ENCODE results near the gene POLR3C. TPM values are rescaled to one million over a fixed set of nuclear protein-coding genes. Genes with fewer than 3 reads are reported as not detected.
"Not testable (repeated sequence)": the region's sequence is repeated elsewhere in the genome, so short reads cannot be mapped to it uniquely, and the experiment has no call there.

Gene POLR3C
- total RNA-seq, 1 experiment from 2014 or later, result 56.2 TPM

GRCh38 chr1:145804235-145805045 is 19.6 kb upstream of the POLR3C start:
- H3K4me1 ChIP-seq (replicated peaks), result peaks cover 36% of the 10 kb centered on the region
- H3K27ac ChIP-seq, result peak overlapping the region; percentile 35
- no peaks in the 10 kb centered on the region for H3K9me3 ChIP-seq (replicated peaks)
- no peak overlapping the region for H3K4me3 ChIP-seq
- H3K36me3 ChIP-seq, result no peaks in the 10 kb centered on the region; the same call in 1 of the 2 replicates
- no peak for DNase-seq (ENCODE audit: low read depth in 1 of 2, low spot score in 2 of 2)
- no peaks in the 10 kb centered on the region for H3K27me3 ChIP-seq (replicated peaks)

- Histone ChIP-seq H3K4me3 (no peak overlapping the region), H3K36me3 (no peaks in the 10 kb centered on the region), H3K27me3 (replicated peaks) (no peaks in the 10 kb centered on the region), H3K27ac (no peak overlapping the region), H3K9me3 (replicated peaks) (no peaks in the 10 kb centered on the region), H3K4me1 (replicated peaks) (peaks cover 36% of the 10 kb centered on the region)
- no peak for DNase-seq (ENCODE audit: low read depth in 1 of 2, low spot score in 2 of 2)
These were observed 18.9 kb upstream of the POLR3C start for GRCh38 chr1:145805057-145805456.

- H3K27ac ChIP-seq, result no peak overlapping the region
- H3K9me3 ChIP-seq (replicated peaks), result no peaks in the 10 kb centered on the region
- DNase-seq (ENCODE audit: low read depth in 1 of 2, low spot score in 2 of 2), result no peak
- H3K4me3 ChIP-seq, result no peak overlapping the region
- peaks cover 36% of the 10 kb centered on the region for H3K4me1 ChIP-seq (replicated peaks)
- H3K27me3 ChIP-seq (replicated peaks), result no peaks in the 10 kb centered on the region
- H3K36me3 ChIP-seq, result no peaks in the 10 kb centered on the region
These were observed 17.6 kb upstream of the POLR3C start for GRCh38 chr1:145806408-145806807.

DNA sequence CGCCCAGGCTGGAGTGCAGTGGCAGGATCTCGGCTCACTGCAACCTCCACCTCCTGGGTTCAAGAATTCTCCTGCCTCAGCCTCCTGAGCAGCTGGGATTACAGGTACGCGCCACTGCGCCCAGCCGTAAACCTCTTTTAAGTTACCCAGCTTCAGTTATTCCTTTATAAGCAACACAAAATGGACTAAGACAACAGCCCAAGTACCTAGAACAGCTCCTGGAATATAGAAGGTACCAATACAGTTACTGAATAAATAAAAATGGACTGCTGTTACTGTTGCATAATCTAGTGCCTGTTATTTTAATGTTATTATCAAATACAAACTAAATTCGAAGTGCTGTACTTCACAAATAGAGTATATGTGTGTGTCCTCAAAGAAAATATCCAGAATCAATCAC is 17.2 kb upstream of the POLR3C start:
- H3K27me3 ChIP-seq (replicated peaks), result no peaks in the 10 kb centered on the region
- no peak overlapping the region for H3K27ac ChIP-seq
- H3K36me3 ChIP-seq, result no peaks in the 10 kb centered on the region
- H3K4me3 ChIP-seq, result no peak overlapping the region
- no peak for DNase-seq (ENCODE audit: low read depth in 1 of 2, low spot score in 2 of 2)
- peaks cover 36% of the 10 kb centered on the region for H3K4me1 ChIP-seq (replicated peaks)
- no peaks in the 10 kb centered on the region for H3K9me3 ChIP-seq (replicated peaks)

GRCh38 chr1:145812977-145813810 is 10.8 kb upstream of the POLR3C start:
- H3K27ac ChIP-seq; DNase-seq (ENCODE audit: low read depth in 1 of 2, low spot score in 2 of 2); H3K4me1 ChIP-seq (replicated peaks); H3K36me3 ChIP-seq; H3K9me3 ChIP-seq (replicated peaks); H3K27me3 ChIP-seq (replicated peaks); H3K4me3 ChIP-seq: not testable (repeated sequence)

DNA sequence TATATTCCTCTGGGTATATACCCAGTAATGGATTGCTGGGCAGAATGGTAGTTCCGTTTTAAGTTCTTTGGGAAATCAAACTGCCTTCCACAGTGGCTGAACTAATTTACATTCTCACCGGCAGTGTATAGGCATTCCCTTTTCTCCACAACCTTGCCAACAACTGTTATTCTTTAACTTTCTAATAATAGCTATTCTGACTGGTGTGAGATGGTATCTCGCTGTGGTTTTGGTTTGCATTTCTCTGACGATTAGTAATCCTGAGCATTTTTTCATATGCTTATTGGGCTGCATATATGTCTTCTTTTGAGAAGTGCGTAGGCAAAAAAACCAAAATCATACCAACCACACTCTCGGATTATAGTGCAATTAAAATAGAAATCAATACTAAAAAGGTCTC is 5.9 kb upstream of the POLR3C start:
- H3K9me3 ChIP-seq (replicated peaks); H3K4me3 ChIP-seq; H3K36me3 ChIP-seq; H3K4me1 ChIP-seq (replicated peaks); H3K27ac ChIP-seq; H3K27me3 ChIP-seq (replicated peaks): not testable (repeated sequence)
- DNase-seq (ENCODE audit: low read depth in 1 of 2, low spot score in 2 of 2), result peak in 1 of 2 experiments; percentile 64

DNA sequence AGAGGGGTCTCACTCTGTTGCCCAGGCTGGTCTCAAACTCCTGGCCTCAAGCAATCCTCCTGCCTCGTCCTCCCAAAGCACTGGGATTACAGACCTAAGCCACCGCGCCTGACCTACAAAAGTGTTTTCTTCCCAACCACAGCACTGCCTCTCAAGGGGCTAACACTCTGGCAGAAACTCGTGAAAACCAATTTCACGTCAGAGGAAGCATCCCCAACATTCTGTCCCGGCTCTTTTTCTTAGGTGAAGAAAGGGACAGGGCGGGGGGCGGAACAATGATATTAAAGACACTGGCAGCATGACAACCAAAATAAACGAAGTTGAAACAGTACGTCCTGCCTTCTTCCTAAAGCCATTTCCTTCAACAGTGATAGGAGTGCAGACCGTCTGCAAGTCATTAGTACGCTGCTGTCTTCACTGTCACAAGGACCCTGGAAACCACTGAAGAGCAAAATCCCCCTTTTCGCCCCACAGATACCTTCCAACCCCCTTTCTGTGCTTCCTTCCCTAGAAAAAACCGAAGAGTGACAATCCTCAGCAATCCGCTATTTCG is 1.1 kb upstream of the POLR3C start:
- H3K36me3 ChIP-seq, result peaks cover 38% of the 10 kb centered on the region
- not testable (repeated sequence) for H3K9me3 ChIP-seq (replicated peaks); H3K27ac ChIP-seq; DNase-seq (ENCODE audit: low read depth in 1 of 2, low spot score in 2 of 2); H3K27me3 ChIP-seq (replicated peaks); H3K4me1 ChIP-seq (replicated peaks); H3K4me3 ChIP-seq

GRCh38 chr1:145824499-145824842 is 471 bp downstream of the POLR3C start:
- Histone ChIP-seq H3K27ac (peak overlapping the region; percentile 83), H3K27me3 (replicated peaks) (no peaks in the 10 kb centered on the region), H3K9me3 (replicated peaks) (no peaks in the 10 kb centered on the region), H3K36me3 (peaks cover 54% of the 10 kb centered on the region), H3K4me3 (peak overlapping the region; percentile 83), H3K4me1 (replicated peaks) (peaks cover 7% of the 10 kb centered on the region)
- DNase-seq (ENCODE audit: low read depth in 1 of 2, low spot score in 2 of 2), result no peak

DNA sequence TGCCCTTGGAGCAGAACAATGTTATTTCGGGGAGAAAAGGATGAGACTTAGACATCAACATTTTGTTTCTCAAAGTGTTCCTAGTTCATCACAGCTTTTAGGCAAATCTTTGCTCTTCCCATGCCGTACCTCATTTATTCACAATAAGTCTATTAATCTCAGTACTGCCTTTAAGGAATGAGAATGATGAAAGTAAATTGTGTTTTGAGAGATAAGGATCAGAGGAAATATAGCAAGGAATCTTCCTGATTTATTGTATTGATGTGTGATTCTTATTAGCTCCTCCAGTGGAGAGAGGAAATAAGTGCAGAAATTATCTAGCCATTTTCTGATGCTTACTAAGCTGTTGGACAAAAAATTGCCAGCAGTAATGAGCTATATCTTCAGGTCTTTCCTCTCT is 2.0 kb downstream of the POLR3C start:
- Histone ChIP-seq H3K9me3 (replicated peaks) (no peaks in the 10 kb centered on the region), H3K27me3 (replicated peaks) (no peaks in the 10 kb centered on the region), H3K36me3 (peaks cover 69% of the 10 kb centered on the region), H3K27ac (no peak overlapping the region), H3K4me3 (no peak overlapping the region), H3K4me1 (replicated peaks) (peaks cover 7% of the 10 kb centered on the region)
- no peak for DNase-seq (ENCODE audit: low read depth in 1 of 2, low spot score in 2 of 2)

DNA sequence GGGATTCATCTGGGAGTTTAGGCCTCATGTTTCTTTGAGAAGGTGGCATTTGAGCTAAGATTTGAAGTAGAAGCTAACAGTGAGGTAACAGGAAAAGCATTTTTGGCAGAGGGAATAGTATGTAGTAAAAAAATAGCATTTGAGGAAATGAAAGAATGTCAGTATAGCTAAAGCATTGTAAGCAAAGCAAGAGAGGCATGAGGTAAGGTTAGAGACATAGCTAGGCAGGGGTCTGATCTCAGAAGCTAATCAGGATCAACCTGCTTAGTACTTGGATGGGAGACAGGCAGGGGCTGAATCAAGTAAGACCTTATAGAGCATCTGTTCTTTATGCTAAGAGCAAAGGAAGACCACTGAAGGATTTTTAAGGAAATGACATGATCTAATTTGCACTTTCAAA is 4.0 kb downstream of the POLR3C start:
- Histone ChIP-seq H3K27ac (no peak overlapping the region), H3K27me3 (replicated peaks) (no peaks in the 10 kb centered on the region), H3K4me3 (no peak overlapping the region), H3K9me3 (replicated peaks) (no peaks in the 10 kb centered on the region), H3K4me1 (replicated peaks) (peaks cover 7% of the 10 kb centered on the region), H3K36me3 (peaks cover 88% of the 10 kb centered on the region)
- DNase-seq (ENCODE audit: low read depth in 1 of 2, low spot score in 2 of 2), result no peak

DNA sequence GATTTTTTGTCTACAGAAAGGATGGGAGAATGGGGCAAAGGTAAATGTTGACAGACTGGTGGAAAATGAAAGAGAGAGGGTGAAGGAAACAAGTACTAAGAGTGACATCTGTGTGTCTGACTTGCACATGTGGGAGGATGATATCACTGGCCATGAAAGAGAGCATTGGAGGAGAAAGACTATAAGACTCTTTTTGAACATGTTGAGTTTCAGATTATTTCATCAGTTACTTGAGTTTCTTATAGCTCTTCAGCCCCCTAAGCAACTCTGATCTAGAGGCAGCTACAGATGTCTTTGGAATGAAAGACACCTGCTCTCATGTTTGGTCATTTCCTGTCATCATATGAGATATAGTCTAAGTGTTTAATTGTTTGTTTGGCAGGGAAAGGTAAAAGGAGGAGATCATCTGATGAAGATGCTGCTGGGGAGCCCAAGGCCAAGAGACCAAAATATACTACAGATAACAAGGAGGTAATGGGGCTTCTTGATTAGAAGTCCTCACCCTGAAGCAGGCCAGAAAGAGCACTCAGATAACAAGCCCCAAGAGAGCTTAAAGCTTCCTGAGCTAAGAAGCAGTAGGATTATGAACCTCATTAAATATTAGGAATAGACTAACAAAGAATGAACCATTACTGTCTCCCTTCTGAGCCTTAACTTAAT is 4.5 kb downstream of the POLR3C start:
- no peaks in the 10 kb centered on the region for H3K27me3 ChIP-seq (replicated peaks)
- H3K4me1 ChIP-seq (replicated peaks), result peaks cover 7% of the 10 kb centered on the region
- H3K9me3 ChIP-seq (replicated peaks), result no peaks in the 10 kb centered on the region
- no peak overlapping the region for H3K27ac ChIP-seq
- no peak for DNase-seq (ENCODE audit: low read depth in 1 of 2, low spot score in 2 of 2)
- no peak overlapping the region for H3K4me3 ChIP-seq
- H3K36me3 ChIP-seq, result peaks cover 93% of the 10 kb centered on the region

DNA sequence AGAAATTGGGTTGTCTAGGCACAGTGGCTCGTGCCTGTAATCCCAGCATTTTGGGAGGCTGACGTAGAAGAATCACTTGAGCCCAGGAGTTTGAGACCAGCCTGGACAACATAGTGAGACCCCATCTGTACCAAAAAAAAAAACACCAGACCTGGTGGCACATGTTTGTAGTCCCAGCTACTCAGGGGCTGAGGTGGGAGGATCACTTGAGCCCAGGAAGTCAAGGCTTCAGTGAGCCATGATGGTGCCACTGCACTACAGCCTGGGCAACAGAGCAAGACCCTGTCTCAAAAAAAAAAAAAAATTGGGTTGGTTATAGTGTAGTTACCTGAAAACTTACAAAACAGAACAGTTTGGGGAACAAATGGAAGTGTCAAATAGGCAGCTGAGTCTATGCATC is 6.8 kb downstream of the POLR3C start:
- not testable (repeated sequence) for H3K4me1 ChIP-seq (replicated peaks); H3K9me3 ChIP-seq (replicated peaks)
- H3K36me3 ChIP-seq, result peaks cover 98% of the 10 kb centered on the region

GRCh38 chr1:145837656-145838055 is 13.7 kb downstream of the POLR3C start:
- Histone ChIP-seq H3K9me3 (replicated peaks) (no peaks in the 10 kb centered on the region), H3K27ac (no peak overlapping the region), H3K27me3 (replicated peaks) (no peaks in the 10 kb centered on the region), H3K36me3 (peaks cover 97% of the 10 kb centered on the region), H3K4me3 (no peak overlapping the region), H3K4me1 (replicated peaks) (no peaks in the 10 kb centered on the region)
- DNase-seq (ENCODE audit: low read depth in 1 of 2, low spot score in 2 of 2), result no peak

More for the DNA sequence above, 6.8 kb downstream of the POLR3C start:
- DNase-seq (ENCODE audit: low read depth in 1 of 2, low spot score in 2 of 2); H3K4me3 ChIP-seq; H3K27ac ChIP-seq; H3K27me3 ChIP-seq (replicated peaks): not testable (repeated sequence)

GRCh38 chr1:145843031-145843430 is 19.0 kb downstream of the POLR3C start:
- no peak for DNase-seq (ENCODE audit: low read depth in 1 of 2, low spot score in 2 of 2)
- no peaks in the 10 kb centered on the region for H3K9me3 ChIP-seq (replicated peaks)
- H3K27ac ChIP-seq, result no peak overlapping the region
- peaks cover 14% of the 10 kb centered on the region for H3K4me1 ChIP-seq (replicated peaks)
- no peaks in the 10 kb centered on the region for H3K27me3 ChIP-seq (replicated peaks)
- no peak overlapping the region for H3K4me3 ChIP-seq
- peaks cover 68% of the 10 kb centered on the region for H3K36me3 ChIP-seq

Measured in SJSA1 (cell line).